Neural cell (in vitro differentiated cells): ENCODE results near the gene SAMD4A. TPM values are rescaled to one million over a fixed set of nuclear protein-coding genes. Genes with fewer than 3 reads are reported as not detected.

Source experiments
- H2AFZ ChIP-seq: fragments of 200-600, 300-800 bp; sonication (generic), shearing (Covaris generic); 2 replicates; pipeline ENCODE4 v1.6.0; 2014; ENCODE audit warnings: low read depth, mild to moderate bottlenecking, antibody characterized with exemption, low read length, moderate library complexity
- H3F3A ChIP-seq: fragments of 200-600 bp; shearing (Covaris generic); 2 replicates; pipeline ENCODE4 v1.6.1; 2016; ENCODE audit warnings: mild to moderate bottlenecking, moderate library complexity, mixed read lengths, antibody characterized with exemption, low read length; ENCODE audit not compliant: insufficient read depth, poor library complexity, severe bottlenecking
- H3K27ac ChIP-seq: fragments of 200-600, 300-800 bp; sonication (generic), shearing (Covaris generic); 2 replicates; pipeline ENCODE4 v1.5.1; 2014; ENCODE audit warnings: mild to moderate bottlenecking, low read length, moderate library complexity
- H3K27me3 ChIP-seq: fragments of 300-800, 200-600 bp; sonication (generic), shearing (Covaris generic); 2 replicates; pipeline ENCODE4 v1.6.0; 2014; ENCODE audit warnings: mild to moderate bottlenecking, low read depth, low read length, moderate library complexity; ENCODE audit not compliant: insufficient read depth
- H3K36me3 ChIP-seq: fragments of 300-800, 200-600 bp; sonication (generic), shearing (Covaris generic); 2 replicates; pipeline ENCODE4 v1.5.1; 2014; ENCODE audit warnings: mild to moderate bottlenecking, antibody characterized with exemption, low read length, moderate library complexity; ENCODE audit not compliant: insufficient read depth
- H3K4me2 ChIP-seq: fragments of 300-800, 200-600 bp; sonication (generic), shearing (Covaris generic); 2 replicates; pipeline ENCODE4 v1.6.0; 2014; ENCODE audit warnings: mild to moderate bottlenecking, low read length
- H3K4me3 ChIP-seq: fragments of 300-800, 200-600 bp; sonication (generic), shearing (Covaris generic); 2 replicates; pipeline ENCODE4 v1.5.1; 2014; ENCODE audit warnings: mild to moderate bottlenecking, low read length, moderate library complexity
- H3K79me2 ChIP-seq: fragments of 200-600 bp; shearing (Covaris generic); replicated peaks from 2 replicates; pipeline ENCODE4 v1.6.0; 2014; ENCODE audit warnings: mild to moderate bottlenecking, low read length, moderate library complexity; ENCODE audit not compliant: insufficient read depth
- H3K9ac ChIP-seq: fragments of 300-800, 200-600 bp; sonication (generic), shearing (Covaris generic); 2 replicates; pipeline ENCODE4 v1.6.1; 2016; ENCODE audit warnings: mild to moderate bottlenecking, low read length, mixed read lengths
- H3K9me2 ChIP-seq: fragments of 200-600 bp; shearing (Covaris generic); 2 replicates; pipeline ENCODE4 v1.6.1; 2016; ENCODE audit warnings: mild to moderate bottlenecking, low read length, mixed read lengths; ENCODE audit not compliant: insufficient read depth
- H3K9me3 ChIP-seq: fragments of 200-600, 300-800 bp; sonication (generic), shearing (Covaris generic); 2 replicates; pipeline ENCODE4 v1.6.1; 2016; ENCODE audit warnings: mild to moderate bottlenecking, mixed run types, low read length, moderate library complexity, mixed read lengths
- H4K20me1 ChIP-seq: fragments of 200-600 bp; shearing (Covaris generic); 2 replicates; pipeline ENCODE4 v1.6.1; 2016; ENCODE audit warnings: mild to moderate bottlenecking, mixed run types; ENCODE audit not compliant: insufficient read depth
- EP300 ChIP-seq: fragments of 450-650 bp; conservative IDR thresholded peaks from 2 replicates; pipeline ENCODE4 v1.6.1; 2014; ENCODE audit warnings: antibody characterized with exemption, mild to moderate bottlenecking, moderate library complexity; ENCODE audit not compliant: poor library complexity, severe bottlenecking
- EZH2 ChIP-seq: fragments of 200-600, 300-800 bp; shearing (Covaris generic), sonication (generic); IDR thresholded peaks from 2 replicates; pipeline ENCODE4 v1.6.1; 2014; ENCODE audit warnings: antibody characterized with exemption, low read length, borderline replicate concordance, mild to moderate bottlenecking; ENCODE audit not compliant: insufficient read depth, poor library complexity, severe bottlenecking
- MXI1 ChIP-seq: fragments of 450-650 bp; conservative IDR thresholded peaks from 2 replicates; pipeline ENCODE4 v1.6.1; 2014; ENCODE audit warnings: antibody characterized with exemption, mild to moderate bottlenecking; ENCODE audit not compliant: poor library complexity, severe bottlenecking
- POLR2AphosphoS5 ChIP-seq: IDR thresholded peaks from 2 replicates; pipeline ENCODE4 v1.6.1; 2012
- RAD21 ChIP-seq: fragments of 450-650 bp; conservative IDR thresholded peaks from 2 replicates; pipeline ENCODE4 v1.6.1; 2014; ENCODE audit warnings: antibody characterized with exemption, mild to moderate bottlenecking, moderate library complexity
- REST ChIP-seq: IDR thresholded peaks from 2 replicates; pipeline ENCODE4 v1.6.1; 2012; ENCODE audit warnings: borderline replicate concordance
- SMC3 ChIP-seq: fragments of 450-650 bp; conservative IDR thresholded peaks from 2 replicates; pipeline ENCODE4 v1.6.1; 2014; ENCODE audit warnings: antibody characterized with exemption, mild to moderate bottlenecking, moderate library complexity; ENCODE audit not compliant: poor library complexity
- TAF1 ChIP-seq: IDR thresholded peaks from 2 replicates; pipeline ENCODE4 v1.6.1; 2012; ENCODE audit warnings: low read depth
- polyA plus RNA-seq: library from polyadenylated mRNA; depleted of rRNA; stranded (reverse); fragments of >200 nt; gene quantifications from 2 replicates; pipeline ENCODE4 v1.2.3, GENCODE V29; 2014
- TF ChIP-seq, protein P1 (sequence below): fragments of 450-650 bp; IDR thresholded peaks from 2 replicates; pipeline ENCODE4 v1.5.1; 2014; ENCODE audit warnings: antibody characterized with exemption, mild to moderate bottlenecking, moderate library complexity; ENCODE audit not compliant: poor library complexity, severe bottlenecking

The SAMD4A gene
- polyA plus RNA-seq, 1 donor from 2014 or later, result 1.0 TPM

- no peaks in the 10 kb centered on the region for H3K27me3 ChIP-seq
- H3K4me3 ChIP-seq, result no peak overlapping the region
- H3K27ac ChIP-seq, result no peak overlapping the region
- H3K36me3 ChIP-seq, result peaks cover 4% of the 10 kb centered on the region
- no peaks in the 10 kb centered on the region for H3F3A ChIP-seq
- no peaks in the 10 kb centered on the region for H3K9me3 ChIP-seq
- H3K9me2 ChIP-seq, result no peaks in the 10 kb centered on the region
- no peak overlapping the region for H3K4me2 ChIP-seq
- H3K9ac ChIP-seq, result no peak overlapping the region
- H4K20me1 ChIP-seq, result no peaks in the 10 kb centered on the region
- no peak for TF ChIP-seq MXI1
- TF ChIP-seq, protein P1, sequence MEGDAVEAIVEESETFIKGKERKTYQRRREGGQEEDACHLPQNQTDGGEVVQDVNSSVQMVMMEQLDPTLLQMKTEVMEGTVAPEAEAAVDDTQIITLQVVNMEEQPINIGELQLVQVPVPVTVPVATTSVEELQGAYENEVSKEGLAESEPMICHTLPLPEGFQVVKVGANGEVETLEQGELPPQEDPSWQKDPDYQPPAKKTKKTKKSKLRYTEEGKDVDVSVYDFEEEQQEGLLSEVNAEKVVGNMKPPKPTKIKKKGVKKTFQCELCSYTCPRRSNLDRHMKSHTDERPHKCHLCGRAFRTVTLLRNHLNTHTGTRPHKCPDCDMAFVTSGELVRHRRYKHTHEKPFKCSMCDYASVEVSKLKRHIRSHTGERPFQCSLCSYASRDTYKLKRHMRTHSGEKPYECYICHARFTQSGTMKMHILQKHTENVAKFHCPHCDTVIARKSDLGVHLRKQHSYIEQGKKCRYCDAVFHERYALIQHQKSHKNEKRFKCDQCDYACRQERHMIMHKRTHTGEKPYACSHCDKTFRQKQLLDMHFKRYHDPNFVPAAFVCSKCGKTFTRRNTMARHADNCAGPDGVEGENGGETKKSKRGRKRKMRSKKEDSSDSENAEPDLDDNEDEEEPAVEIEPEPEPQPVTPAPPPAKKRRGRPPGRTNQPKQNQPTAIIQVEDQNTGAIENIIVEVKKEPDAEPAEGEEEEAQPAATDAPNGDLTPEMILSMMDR, result no peak
- no peak for TF ChIP-seq RAD21
- no peak for TF ChIP-seq TAF1
- no peak for TF ChIP-seq EZH2
- no peak for TF ChIP-seq REST
- no peak for TF ChIP-seq SMC3
- TF ChIP-seq POLR2AphosphoS5, result no peak
- TF ChIP-seq EP300, result no peak
- no peaks in the 10 kb centered on the region for H3K79me2 ChIP-seq
- no peak overlapping the region for H2AFZ ChIP-seq
Observed at GRCh38 chr14:54535126-54535525, 31.8 kb upstream of the SAMD4A start.

- Histone ChIP-seq H2AFZ (no peak overlapping the region), H4K20me1 (no peaks in the 10 kb centered on the region), H3K9me2 (no peaks in the 10 kb centered on the region), H3K4me3 (no peak overlapping the region), H3K4me2 (no peak overlapping the region), H3K27me3 (no peaks in the 10 kb centered on the region), H3K9ac (no peak overlapping the region), H3K27ac (no peak overlapping the region), H3K79me2 (no peaks in the 10 kb centered on the region), H3F3A (no peaks in the 10 kb centered on the region), H3K36me3 (peaks cover 4% of the 10 kb centered on the region), H3K9me3 (no peaks in the 10 kb centered on the region)
- TF ChIP-seq MXI1, result no peak
- TF ChIP-seq RAD21, result no peak
- TF ChIP-seq SMC3, result no peak
- no peak for TF ChIP-seq REST
Observed at GRCh38 chr14:54535646-54536045, 31.3 kb upstream of the SAMD4A start.
